MG63 (cell line): ENCODE data around the gene IGLL5. TPM values are rescaled to one million over a fixed set of nuclear protein-coding genes. Genes with fewer than 3 reads are reported as not detected.
"Not testable (repeated sequence)": the region's sequence is repeated elsewhere in the genome, so short reads cannot be mapped to it uniquely, and the experiment has no call there.

ENCODE experiments used
- DNase-seq: peaks from one replicate; pipeline ENCODE4 v3.0.0-alpha.2; 2020
- H3K27me3 ChIP-seq: fragments of 250-450 bp; sonication (Bioruptor Pico); 2 replicates; pipeline ENCODE4 v1.5.1; 2020; ENCODE audit warnings: mild to moderate bottlenecking, moderate library complexity
- H3K36me3 ChIP-seq: fragments of 250-450 bp; sonication (Bioruptor Pico); 2 replicates; pipeline ENCODE4 v1.5.1; 2020; ENCODE audit warnings: mild to moderate bottlenecking, moderate library complexity
- H3K4me3 ChIP-seq: fragments of 250-450 bp; sonication (Bioruptor Pico); 2 replicates; pipeline ENCODE4 v1.5.1; 2020; ENCODE audit warnings: mild to moderate bottlenecking, moderate library complexity
- H3K9me3 ChIP-seq: fragments of 250-450 bp; sonication (Bioruptor Pico); 2 replicates; pipeline ENCODE4 v1.5.1; 2020; ENCODE audit warnings: mild to moderate bottlenecking, moderate library complexity
- total RNA-seq: library from RNA; depleted of rRNA; stranded (reverse); fragments of >200 nt; shearing (Covaris generic); gene quantifications from 2 replicates; pipeline ENCODE4 v1.2.3, GENCODE V29; 2014; ENCODE audit warnings: low replicate concordance

Gene IGLL5
- total RNA-seq, 1 experiment from 2014 or later, result not detected

DNA sequence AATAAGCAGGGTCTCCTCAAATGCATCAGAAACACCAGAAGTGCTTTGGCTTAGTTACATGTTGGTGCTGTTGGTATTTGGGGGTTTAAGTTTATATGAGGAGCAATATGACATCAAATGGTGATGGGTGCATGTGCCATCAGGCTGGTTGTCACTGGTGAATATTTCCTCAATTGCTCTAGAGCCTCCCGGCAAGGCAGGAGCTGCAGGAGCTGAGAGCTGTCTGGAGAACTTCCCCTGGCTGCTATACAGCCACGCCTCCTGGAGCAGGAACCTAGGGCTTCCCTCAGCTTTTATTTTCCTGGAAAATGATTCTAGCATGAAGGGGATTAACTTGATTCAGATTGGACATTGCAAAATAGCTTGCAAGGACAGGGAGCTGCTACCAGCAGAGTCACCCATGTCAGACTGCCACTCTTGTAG lies 15.8 kb downstream of the IGLL5 start:
- Histone ChIP-seq H3K4me3 (no peak overlapping the region), H3K27me3 (no peaks in the 10 kb centered on the region; the same call in 1 of the 2 replicates), H3K36me3 (no peaks in the 10 kb centered on the region), H3K9me3 (no peaks in the 10 kb centered on the region)
- no peak for DNase-seq

- H3K27me3 ChIP-seq, H3K4me3 ChIP-seq, DNase-seq, H3K9me3 ChIP-seq, H3K36me3 ChIP-seq: not testable (repeated sequence)
These were observed 16.2 kb downstream of the IGLL5 start for GRCh38 chr22:22903781-22904192.

- H3K9me3 ChIP-seq, DNase-seq, H3K36me3 ChIP-seq, H3K27me3 ChIP-seq, H3K4me3 ChIP-seq: not testable (repeated sequence)
These were observed 17.1 kb downstream of the IGLL5 start for GRCh38 chr22:22904736-22905135.

GRCh38 chr22:22906391-22906790 lies 18.8 kb downstream of the IGLL5 start:
- H3K4me3 ChIP-seq, H3K36me3 ChIP-seq, H3K9me3 ChIP-seq, H3K27me3 ChIP-seq, DNase-seq: not testable (repeated sequence)

- no peaks in the 10 kb centered on the region for H3K36me3 ChIP-seq
- no peak overlapping the region for H3K4me3 ChIP-seq
- DNase-seq, result no peak
- H3K9me3 ChIP-seq, result no peaks in the 10 kb centered on the region
- peaks cover 2% of the 10 kb centered on the region; the same call in 1 of the 2 replicates for H3K27me3 ChIP-seq
These were observed 19.4 kb downstream of the IGLL5 start for GRCh38 chr22:22906907-22907550.

DNA sequence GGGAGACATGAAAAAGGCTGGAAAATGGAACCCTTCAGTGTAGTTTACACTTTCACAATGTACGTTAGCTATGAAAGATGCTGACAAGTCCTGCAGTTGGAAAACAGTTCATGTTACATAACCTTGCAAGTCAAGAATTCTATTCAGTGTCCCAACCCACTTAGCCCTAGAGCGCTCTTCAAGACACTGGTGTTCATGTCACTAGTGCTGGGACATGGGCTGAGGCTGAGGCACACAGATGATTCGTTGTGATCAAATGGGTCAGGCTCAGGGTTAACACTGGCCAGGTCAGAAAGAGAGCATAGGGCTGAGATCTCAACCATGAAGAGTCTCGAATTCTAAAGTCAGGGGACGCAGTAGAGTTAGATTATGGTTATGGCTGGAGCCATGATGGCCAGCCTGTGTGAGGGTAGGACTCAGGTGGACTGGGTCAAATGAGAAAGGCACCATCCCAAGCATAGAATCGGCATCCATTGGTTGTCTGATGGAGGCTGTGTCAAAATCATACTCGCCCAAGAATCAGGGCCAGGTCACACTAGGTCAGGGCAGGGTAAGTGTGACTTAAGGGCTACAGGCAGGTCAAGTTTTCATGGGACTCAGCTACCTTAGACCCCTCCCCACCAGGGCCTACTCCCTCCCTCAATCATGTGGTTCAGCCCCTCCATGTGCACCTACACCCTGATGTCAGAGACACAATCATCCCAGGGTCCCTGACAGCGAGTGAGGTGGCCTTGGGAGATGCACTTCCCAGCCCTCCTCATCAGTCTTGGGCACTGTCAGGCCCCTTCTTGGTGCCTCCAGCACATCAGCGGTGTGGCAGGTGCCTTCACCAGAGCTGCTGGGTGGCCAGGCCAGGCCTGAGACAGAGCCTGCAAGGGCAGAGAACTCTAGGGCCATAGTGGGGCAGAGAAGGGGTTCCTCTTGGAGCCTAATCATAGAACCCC lies 20.2 kb downstream of the IGLL5 start:
- H3K36me3 ChIP-seq, result no peaks in the 10 kb centered on the region
- H3K9me3 ChIP-seq, result no peaks in the 10 kb centered on the region
- no peak for DNase-seq
- H3K27me3 ChIP-seq, result peaks cover 2% of the 10 kb centered on the region; the same call in 1 of the 2 replicates
- H3K4me3 ChIP-seq, result no peak overlapping the region

- H3K27me3 ChIP-seq, result peaks cover 2% of the 10 kb centered on the region; the same call in 1 of the 2 replicates
- no peak for DNase-seq
- no peaks in the 10 kb centered on the region for H3K9me3 ChIP-seq
- no peak overlapping the region for H3K4me3 ChIP-seq
- no peaks in the 10 kb centered on the region for H3K36me3 ChIP-seq
These were observed 20.9 kb downstream of the IGLL5 start for GRCh38 chr22:22908495-22908861.

DNA sequence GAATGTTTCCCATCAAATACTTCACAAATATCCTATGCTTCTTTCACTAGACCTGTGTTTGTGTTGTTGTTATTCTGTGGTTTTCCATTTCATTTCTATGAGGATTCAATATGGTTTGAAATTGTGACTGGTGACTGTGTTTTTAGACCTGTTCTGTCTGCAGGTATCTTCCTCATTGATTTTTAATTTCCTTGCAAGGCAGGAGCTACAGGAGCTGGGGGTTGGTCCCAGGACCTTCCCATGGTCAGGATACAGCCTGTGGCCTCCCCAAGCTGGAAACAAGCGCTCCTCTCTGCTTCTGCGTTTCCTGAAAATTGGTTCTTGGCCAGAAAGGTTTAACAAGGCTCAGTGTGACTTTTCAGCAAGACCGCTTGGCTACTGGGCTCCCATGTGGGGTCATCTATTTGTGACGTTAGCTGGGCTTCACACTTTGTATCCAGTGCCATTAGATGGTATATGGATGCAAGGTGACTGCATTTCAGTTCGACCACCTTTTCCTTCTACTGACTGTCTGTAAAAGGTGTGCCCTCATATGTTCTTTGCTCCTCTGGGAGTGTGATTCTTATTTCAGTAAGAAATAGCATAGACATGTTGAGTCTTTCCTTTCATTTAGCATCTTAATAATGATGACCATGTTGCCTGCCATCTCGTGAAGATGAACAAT lies 21.5 kb downstream of the IGLL5 start:
- peaks cover 2% of the 10 kb centered on the region; the same call in 1 of the 2 replicates for H3K27me3 ChIP-seq
- H3K4me3 ChIP-seq, result no peak overlapping the region
- no peaks in the 10 kb centered on the region for H3K36me3 ChIP-seq
- H3K9me3 ChIP-seq, result no peaks in the 10 kb centered on the region
- no peak for DNase-seq

DNA sequence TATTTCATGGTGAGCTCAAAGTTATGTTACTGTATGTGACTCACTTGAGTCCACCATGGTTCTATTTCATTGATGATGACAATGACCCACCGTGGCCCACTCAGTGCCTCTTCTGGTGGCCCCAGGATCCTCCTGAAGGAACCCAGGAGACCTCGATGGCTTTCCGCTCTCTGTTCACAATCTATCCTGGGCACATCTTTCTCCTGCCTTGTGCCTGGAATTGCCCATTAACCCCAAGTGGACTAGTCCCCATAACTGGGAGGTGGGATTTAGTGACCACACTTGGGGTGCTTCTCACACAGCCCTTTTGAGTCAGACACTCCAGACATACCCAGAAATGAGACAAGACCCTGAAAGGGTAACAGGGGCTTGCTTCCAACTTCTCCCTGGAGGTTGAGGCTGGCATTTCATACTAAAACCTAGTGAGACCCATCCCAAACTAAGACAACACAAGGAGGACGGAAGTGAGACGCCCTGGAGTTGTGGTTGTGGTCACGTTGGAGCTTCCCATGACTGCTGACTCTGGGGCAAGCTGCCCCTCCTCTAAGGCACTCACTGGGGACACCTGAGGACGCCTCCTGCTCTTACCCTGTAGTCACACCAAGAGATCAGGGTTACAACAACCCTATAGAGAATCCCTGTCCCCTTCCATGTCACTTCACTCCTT lies 22.1 kb downstream of the IGLL5 start:
- peaks cover 2% of the 10 kb centered on the region; the same call in 1 of the 2 replicates for H3K27me3 ChIP-seq
- no peaks in the 10 kb centered on the region for H3K9me3 ChIP-seq
- H3K36me3 ChIP-seq, result no peaks in the 10 kb centered on the region
- no peak for DNase-seq
- no peak overlapping the region for H3K4me3 ChIP-seq

DNA sequence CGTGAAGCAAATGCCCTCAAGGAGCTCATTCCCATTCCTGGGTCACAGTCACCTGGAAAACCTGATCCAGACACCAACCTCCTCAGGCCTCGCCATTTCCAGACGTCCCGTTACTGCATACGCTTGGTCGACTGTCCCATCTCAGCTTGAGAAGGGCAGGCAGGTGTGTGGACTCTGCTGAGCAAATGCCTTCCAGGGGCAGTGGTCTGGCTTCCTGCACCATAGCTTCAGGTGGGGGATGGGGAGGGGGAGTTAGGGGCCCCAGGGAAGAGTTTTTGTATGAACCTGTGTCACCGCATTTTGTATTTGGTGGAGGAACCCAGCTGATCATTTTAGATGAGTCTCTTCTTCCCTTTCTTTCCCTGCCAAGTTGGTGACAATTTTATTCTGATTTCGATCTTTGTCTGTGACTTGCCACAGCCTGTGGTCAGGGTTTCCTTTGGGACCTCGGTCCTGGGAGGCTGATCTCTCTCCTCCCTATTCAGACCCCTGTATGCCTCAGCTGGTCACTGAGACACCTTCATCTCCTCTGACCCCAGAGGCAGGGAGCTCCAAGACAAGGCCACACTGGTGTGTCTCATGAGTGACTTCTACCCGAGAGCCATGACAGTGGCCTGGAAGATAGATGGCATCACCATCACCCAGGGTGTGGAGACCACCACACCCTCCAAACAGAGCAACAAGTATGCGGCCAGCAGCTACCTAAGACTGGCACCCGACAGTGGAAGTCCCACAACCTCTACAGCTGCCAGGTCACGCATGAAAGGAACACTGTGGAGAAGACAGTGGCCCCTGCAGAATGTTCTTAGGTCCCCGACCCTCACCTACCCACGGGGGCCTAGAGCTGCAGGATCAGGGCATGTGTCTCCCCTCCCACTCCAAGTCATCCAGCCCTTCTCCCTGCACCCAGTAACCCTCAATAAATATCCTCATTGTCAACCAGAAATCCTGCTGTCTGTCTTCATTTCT lies 22.9 kb downstream of the IGLL5 start:
- no peak overlapping the region for H3K4me3 ChIP-seq
- H3K27me3 ChIP-seq, result peaks cover 2% of the 10 kb centered on the region; the same call in 1 of the 2 replicates
- no peak for DNase-seq
- H3K36me3 ChIP-seq, result no peaks in the 10 kb centered on the region
- H3K9me3 ChIP-seq, result no peaks in the 10 kb centered on the region

- Histone ChIP-seq H3K9me3 (no peaks in the 10 kb centered on the region), H3K27me3 (peaks cover 2% of the 10 kb centered on the region; the same call in 1 of the 2 replicates), H3K4me3 (no peak overlapping the region), H3K36me3 (no peaks in the 10 kb centered on the region)
- DNase-seq, result no peak
These were observed 23.9 kb downstream of the IGLL5 start for GRCh38 chr22:22911327-22912134.

DNA sequence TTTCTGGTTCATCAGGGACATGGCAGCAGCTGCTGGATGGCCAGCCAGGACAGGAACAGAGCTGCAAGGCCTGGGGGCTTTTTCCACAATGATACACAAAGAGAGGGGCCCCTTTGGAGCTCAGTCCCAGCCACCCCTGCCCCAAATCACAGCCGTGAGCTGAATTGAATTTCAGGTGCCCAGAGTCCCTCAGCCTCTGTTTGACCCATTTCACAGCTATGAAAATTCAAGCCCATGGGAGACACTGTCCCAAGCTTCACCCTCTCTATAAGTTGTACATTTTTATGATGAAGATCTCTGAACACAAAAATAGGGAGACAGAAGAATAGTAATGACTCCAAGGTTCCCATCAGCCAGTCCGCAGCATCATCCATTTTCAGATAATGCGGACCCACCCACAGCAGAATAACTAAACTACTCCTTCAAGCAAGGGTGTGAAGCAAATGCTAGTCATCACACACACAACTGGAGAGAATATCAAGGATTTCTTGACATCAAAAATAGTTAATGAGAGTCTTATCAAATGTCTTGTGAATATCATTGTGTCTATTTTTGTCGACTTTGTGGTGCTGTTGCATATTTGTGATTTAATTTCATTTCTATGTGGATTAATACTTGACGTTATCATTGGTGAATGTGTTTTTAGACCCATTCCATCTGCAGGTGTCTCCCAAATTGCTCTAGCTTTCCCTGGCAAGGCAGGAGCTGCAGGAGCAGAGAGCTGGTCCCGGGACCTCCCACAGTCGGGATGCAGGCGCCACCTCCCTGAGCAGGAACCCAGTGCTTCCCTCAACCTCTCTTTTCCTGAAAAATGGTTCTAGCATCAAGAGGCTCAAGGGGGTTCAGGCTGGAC lies 24.7 kb downstream of the IGLL5 start:
- no peak for DNase-seq
- H3K27me3 ChIP-seq, result peaks cover 2% of the 10 kb centered on the region; the same call in 1 of the 2 replicates
- H3K36me3 ChIP-seq, result no peaks in the 10 kb centered on the region
- H3K4me3 ChIP-seq, result no peak overlapping the region
- H3K9me3 ChIP-seq, result no peaks in the 10 kb centered on the region

DNA sequence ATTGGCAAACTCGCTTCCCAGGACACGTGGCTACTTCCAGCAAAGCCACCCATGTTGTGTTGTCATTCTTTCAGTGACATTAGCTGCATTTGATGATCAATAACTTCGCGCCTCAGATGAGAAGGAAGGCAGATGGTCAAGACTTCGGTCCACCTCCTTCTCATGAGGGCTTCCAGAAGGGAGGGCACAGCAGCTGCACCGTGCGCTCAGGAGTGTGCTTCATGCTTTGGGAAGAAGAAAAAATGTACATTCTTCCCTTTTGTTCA lies 25.3 kb downstream of the IGLL5 start:
- Histone ChIP-seq H3K4me3 (no peak overlapping the region), H3K9me3 (no peaks in the 10 kb centered on the region), H3K36me3 (no peaks in the 10 kb centered on the region), H3K27me3 (peaks cover 2% of the 10 kb centered on the region; the same call in 1 of the 2 replicates)
- no peak for DNase-seq

DNA sequence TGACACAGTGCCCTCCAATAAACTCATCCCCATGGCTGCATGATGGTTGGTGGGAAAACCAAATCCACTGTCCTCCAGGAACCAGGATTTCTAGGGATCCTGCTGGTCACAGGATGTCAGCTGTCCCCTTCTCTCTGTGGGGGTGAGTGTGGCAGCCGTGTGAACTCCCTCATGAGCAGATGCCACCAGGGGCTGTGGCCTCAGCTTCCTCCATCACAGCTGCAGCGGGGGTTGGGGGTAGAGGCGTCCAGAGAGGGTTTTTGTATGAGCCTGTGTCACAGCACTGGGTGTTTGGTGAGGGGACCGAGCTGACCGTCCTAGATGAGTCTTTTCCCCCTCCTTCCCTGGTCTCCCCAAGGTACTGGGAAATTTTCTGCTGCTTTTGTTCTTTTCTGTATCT lies 26.4 kb downstream of the IGLL5 start:
- H3K36me3 ChIP-seq, result no peaks in the 10 kb centered on the region
- no peak overlapping the region for H3K4me3 ChIP-seq
- no peak for DNase-seq
- H3K27me3 ChIP-seq, result no peaks in the 10 kb centered on the region
- no peaks in the 10 kb centered on the region for H3K9me3 ChIP-seq
